ENCODE results near the gene UQCC2. TPM values are rescaled to one million over a fixed set of nuclear protein-coding genes. Genes with fewer than 3 reads are reported as not detected.

UQCC2 gene
- total and polyA plus RNA-seq, 7 donors: 118 to 184 (median 141) TPM

DNA sequence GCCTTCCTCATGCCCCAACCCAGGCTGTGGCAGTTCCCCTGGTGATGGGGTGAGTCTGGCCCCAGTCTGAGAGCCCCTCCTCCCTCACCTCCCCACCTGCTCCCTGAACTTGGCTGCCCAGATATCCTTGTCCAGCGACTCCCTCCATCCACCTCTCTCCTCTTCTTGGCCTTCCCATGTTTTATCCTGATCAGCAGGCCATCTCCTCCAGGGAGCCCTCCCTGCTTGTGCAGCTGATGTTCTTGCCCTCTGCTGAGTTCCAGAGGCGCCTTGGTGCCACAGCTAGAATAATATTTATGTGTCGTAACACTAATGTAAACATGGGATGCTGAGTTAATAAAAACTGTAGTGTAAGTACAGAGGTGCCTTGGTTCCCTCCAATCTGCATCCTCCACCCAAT, 45.6 kb upstream of the UQCC2 start:
- WGBS, 3 donors: 92 to 96% (median 93%) methylated on average over 3 of the region's 3 CpGs
- no peak for DNase-seq

DNA sequence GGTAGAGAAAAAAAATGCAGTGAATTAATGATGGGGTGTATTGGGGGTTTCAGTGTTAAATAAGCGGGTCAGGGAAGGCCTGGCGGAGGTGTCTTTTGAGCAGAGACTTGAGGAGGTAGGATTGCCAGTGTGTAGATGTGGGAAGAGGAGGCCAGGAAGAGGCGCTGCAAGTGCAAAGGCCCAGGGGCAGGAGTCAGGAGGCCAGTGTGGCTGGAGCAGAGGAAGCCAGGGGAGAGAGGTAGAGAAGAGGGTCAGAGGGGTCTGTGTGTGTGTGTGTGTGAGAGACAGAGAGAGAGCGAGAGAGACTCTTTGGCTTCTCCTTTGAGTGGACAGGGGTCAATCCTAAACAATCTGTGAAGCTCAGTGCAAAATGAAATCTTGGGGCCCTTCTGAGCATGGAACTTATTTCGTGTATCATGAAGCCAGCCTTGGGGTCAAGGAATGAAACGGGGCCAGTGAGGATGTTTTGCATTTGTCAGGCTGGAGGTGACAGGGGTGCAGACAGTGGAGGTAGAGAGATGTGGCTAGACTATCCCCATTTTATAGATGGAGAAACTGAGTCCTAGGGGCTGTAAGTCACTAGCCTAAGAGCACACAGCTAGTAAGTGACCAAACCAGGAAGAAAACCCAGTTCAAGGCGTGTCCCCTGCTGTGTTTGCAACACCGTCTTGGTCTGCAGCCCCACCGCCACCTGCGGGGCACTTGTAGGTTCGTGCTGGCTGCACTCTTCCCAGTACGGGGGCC, 44.9 kb upstream of the UQCC2 start:
- peaks cover 24% of the 10 kb centered on the region for H3K4me1 ChIP-seq

More for the DNA sequence above, 45.6 kb upstream of the UQCC2 start:
- Histone ChIP-seq H3K27ac (no peak overlapping the region), H3K36me3 (ENCODE audit: insufficient read depth in 1 of 2, low read depth in 1 of 2) (no peaks in the 10 kb centered on the region), H3K9me3 (no peaks in the 10 kb centered on the region), H3K27me3 (ENCODE audit: insufficient read depth in 3 of 3, low read length in 2 of 3) (no peaks in the 10 kb centered on the region), H3K4me3 (no peak overlapping the region), H3K4me1 (peaks cover 24% of the 10 kb centered on the region)
- intact Hi-C loops (cut with DNase I): no loop called here
- TF ChIP-seq, protein P1, sequence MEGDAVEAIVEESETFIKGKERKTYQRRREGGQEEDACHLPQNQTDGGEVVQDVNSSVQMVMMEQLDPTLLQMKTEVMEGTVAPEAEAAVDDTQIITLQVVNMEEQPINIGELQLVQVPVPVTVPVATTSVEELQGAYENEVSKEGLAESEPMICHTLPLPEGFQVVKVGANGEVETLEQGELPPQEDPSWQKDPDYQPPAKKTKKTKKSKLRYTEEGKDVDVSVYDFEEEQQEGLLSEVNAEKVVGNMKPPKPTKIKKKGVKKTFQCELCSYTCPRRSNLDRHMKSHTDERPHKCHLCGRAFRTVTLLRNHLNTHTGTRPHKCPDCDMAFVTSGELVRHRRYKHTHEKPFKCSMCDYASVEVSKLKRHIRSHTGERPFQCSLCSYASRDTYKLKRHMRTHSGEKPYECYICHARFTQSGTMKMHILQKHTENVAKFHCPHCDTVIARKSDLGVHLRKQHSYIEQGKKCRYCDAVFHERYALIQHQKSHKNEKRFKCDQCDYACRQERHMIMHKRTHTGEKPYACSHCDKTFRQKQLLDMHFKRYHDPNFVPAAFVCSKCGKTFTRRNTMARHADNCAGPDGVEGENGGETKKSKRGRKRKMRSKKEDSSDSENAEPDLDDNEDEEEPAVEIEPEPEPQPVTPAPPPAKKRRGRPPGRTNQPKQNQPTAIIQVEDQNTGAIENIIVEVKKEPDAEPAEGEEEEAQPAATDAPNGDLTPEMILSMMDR (IDR thresholded peaks at IDR 0.05): no peak
- no peak for ATAC-seq

DNA sequence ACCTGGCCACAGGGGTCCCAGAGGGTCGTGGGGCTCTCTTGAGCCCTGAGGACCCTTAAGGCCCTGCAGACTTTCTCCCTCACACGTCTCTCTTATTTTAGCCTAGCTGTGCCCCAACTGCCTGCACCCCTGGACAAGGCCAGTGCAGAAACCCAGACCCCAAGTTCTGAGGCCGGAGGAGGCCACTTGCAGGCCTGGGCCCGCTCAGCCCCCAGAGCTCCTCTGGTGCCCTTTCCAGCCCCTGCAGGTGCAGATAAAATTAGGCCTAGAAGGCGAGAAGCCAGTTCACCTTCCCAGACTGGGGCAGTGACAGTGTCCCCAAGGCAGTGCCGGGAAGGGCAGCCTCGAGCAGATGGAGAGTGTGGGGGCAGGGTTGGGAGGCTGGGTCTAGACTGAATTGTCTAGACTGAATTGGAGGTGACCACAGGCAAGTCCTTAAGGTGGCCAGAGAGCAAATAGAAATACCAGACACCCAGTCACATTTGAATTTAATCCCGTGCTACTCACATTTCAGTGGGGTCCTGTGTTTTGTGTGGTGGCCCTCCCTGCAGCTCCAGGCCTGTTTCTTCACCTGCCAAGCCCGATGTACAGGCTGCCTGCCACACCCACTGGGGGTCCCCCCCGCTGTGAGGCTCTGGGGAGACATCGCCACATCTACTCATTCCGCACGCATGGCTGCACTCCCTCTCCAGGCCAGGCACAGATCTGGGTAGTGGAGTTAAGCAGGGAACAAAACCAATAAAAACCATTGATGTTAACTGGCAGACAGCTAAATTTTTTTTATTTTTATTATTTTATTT, 43.8 kb upstream of the UQCC2 start:
- H3K4me1 ChIP-seq: peaks cover 19% of the 10 kb centered on the region

More for the DNA sequence above, 44.9 kb upstream of the UQCC2 start:
- no peak for ATAC-seq
- Histone ChIP-seq H3K27ac (no peak overlapping the region), H3K36me3 (ENCODE audit: insufficient read depth in 1 of 2, low read depth in 1 of 2) (no peaks in the 10 kb centered on the region), H3K27me3 (ENCODE audit: insufficient read depth in 3 of 3, low read length in 2 of 3) (no peaks in the 10 kb centered on the region), H3K4me3 (no peak overlapping the region), H3K9me3 (no peaks in the 10 kb centered on the region)
- TF ChIP-seq, protein P1 (IDR thresholded peaks at IDR 0.05): no peak
- 88 to 93% (median 90%) methylated on average over 12 of the region's 12 CpGs for WGBS, 3 donors
- no peak for DNase-seq
- intact Hi-C loops (cut with DNase I): no loop called here

DNA sequence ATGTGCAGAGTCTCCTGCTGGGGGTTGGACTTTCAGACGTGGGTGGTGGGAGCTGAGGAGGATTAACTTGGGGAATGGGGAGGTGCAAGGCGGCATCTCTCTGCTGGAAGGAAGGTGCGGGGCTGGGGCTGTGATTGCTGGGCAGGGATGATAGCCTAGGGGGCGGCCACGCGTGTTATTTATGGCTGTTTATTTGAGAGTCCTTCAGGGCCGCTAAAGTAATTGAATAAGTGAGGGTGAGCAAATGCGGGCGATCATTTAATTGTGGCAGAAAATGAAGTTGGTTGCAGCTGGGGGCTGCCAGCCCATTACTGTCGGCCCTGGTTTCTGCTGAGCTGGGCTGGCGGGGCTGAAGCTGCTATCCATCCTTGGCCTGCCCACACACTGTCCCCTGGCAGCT, 42.7 kb upstream of the UQCC2 start:
- H3K27me3 ChIP-seq (ENCODE audit: insufficient read depth in 3 of 3, low read length in 2 of 3): no peaks in the 10 kb centered on the region
- WGBS, 3 donors: 78 to 81% (median 79%) methylated on average over 11 of the region's 11 CpGs
- TF ChIP-seq, protein P1 (IDR thresholded peaks at IDR 0.05): no peak
- H3K4me3 ChIP-seq: no peak overlapping the region
- DNase-seq (no peak), ATAC-seq (no peak)
- H3K9me3 ChIP-seq: no peaks in the 10 kb centered on the region
- intact Hi-C loops (cut with DNase I): no loop called here
- H3K4me1 ChIP-seq: peaks cover 26% of the 10 kb centered on the region
- H3K36me3 ChIP-seq (ENCODE audit: insufficient read depth in 1 of 2, low read depth in 1 of 2): no peaks in the 10 kb centered on the region
- H3K27ac ChIP-seq: no peak overlapping the region

More for the DNA sequence above, 43.8 kb upstream of the UQCC2 start:
- DNase-seq (no peak), ATAC-seq (peak in 1 of 4 donors; percentile 17)
- intact Hi-C loops (cut with DNase I): no loop called here
- WGBS, 3 donors: 68 to 76% (median 72%) methylated on average over 13 of the region's 13 CpGs
- Histone ChIP-seq H3K27me3 (ENCODE audit: insufficient read depth in 3 of 3, low read length in 2 of 3) (no peaks in the 10 kb centered on the region), H3K9me3 (no peaks in the 10 kb centered on the region), H3K27ac (no peak overlapping the region), H3K4me3 (no peak overlapping the region), H3K36me3 (ENCODE audit: insufficient read depth in 1 of 2, low read depth in 1 of 2) (no peaks in the 10 kb centered on the region)
- TF ChIP-seq, protein P1 (IDR thresholded peaks at IDR 0.05): no peak

All from psoas muscle (tissue), 8 donors.